Astrocyte (in vitro differentiated cells and primary cell): Measurements from ENCODE around the gene ACSL4. TPM values are rescaled to one million over a fixed set of nuclear protein-coding genes. Genes with fewer than 3 reads are reported as not detected.
A peak's percentile ranks its signal among the peaks of the same experiment; 100 is the strongest.
"Not testable (repeated sequence)": the region's sequence is repeated elsewhere in the genome, so short reads cannot be mapped to it uniquely, and the experiment has no call there.

Experiments
- DNase-seq: peaks from one replicate; pipeline ENCODE4 v3.0.0-alpha.2; 2010; ENCODE audit warnings: low read depth
- FAIRE-seq: peaks from 2 replicates; lab custom pipeline; 2011; peaks lifted over from hg19 to GRCh38; lab: Jason Lieb, UNC
- H2AFZ ChIP-seq: 2 replicates; pipeline ENCODE4 v1.6.0; 2012; ENCODE audit warnings: low read depth, low read length, inconsistent platforms
- H3K27ac ChIP-seq: 2 replicates; pipeline ENCODE4 v1.5.1; 2011; ENCODE audit warnings: low read depth, low read length, inconsistent platforms
- H3K27me3 ChIP-seq: 2 replicates; pipeline ENCODE4 v1.6.0; 2011; ENCODE audit warnings: low read length, inconsistent platforms; ENCODE audit not compliant: insufficient read depth
- H3K36me3 ChIP-seq: 2 replicates; pipeline ENCODE4 v1.5.1; 2011; ENCODE audit warnings: low read length, inconsistent platforms; ENCODE audit not compliant: insufficient read depth
- H3K4me1 ChIP-seq: 2 replicates; pipeline ENCODE4 v1.5.1; 2011; ENCODE audit warnings: low read length, inconsistent platforms; ENCODE audit not compliant: insufficient read depth
- H3K4me2 ChIP-seq: 2 replicates; pipeline ENCODE4 v1.6.0; 2012; ENCODE audit warnings: low read length, inconsistent platforms
- H3K4me3 ChIP-seq: 2 replicates; pipeline ENCODE4 v1.5.1; 2011; ENCODE audit warnings: low read depth, mild to moderate bottlenecking, low read length, inconsistent platforms; ENCODE audit not compliant: insufficient read depth
- H3K79me2 ChIP-seq: 2 replicates; pipeline ENCODE4 v1.6.0; 2012; ENCODE audit warnings: mild to moderate bottlenecking, low read length, inconsistent platforms; ENCODE audit not compliant: insufficient read depth
- H3K9ac ChIP-seq: 2 replicates; pipeline ENCODE4 v1.6.0; 2012; ENCODE audit warnings: mild to moderate bottlenecking, low read length, inconsistent platforms
- H3K9me3 ChIP-seq: 2 replicates; pipeline ENCODE4 v1.5.1; 2012; ENCODE audit warnings: low read depth, mild to moderate bottlenecking, low read length, inconsistent platforms; ENCODE audit not compliant: insufficient read depth
- H4K20me1 ChIP-seq: 2 replicates; pipeline ENCODE4 v1.6.0; 2012; ENCODE audit warnings: low read length, inconsistent platforms; ENCODE audit not compliant: insufficient read depth
- H3K27ac Mint-ChIP-seq: one replicate; pipeline ENCODE4 v1.8.0; 2021; ENCODE audit warnings: mild to moderate bottlenecking, mixed read lengths; ENCODE audit not compliant: unreplicated experiment
- H3K27me3 Mint-ChIP-seq: one replicate; pipeline ENCODE4 v1.8.0; 2021; ENCODE audit warnings: low read depth, mixed read lengths; ENCODE audit not compliant: unreplicated experiment
- H3K36me3 Mint-ChIP-seq: one replicate; pipeline ENCODE4 v1.8.0; 2021; ENCODE audit warnings: low read depth, mixed read lengths; ENCODE audit not compliant: unreplicated experiment
- H3K4me1 Mint-ChIP-seq: one replicate; pipeline ENCODE4 v1.8.0; 2021; ENCODE audit warnings: low read depth, mixed read lengths; ENCODE audit not compliant: unreplicated experiment
- H3K4me3 Mint-ChIP-seq: one replicate; pipeline ENCODE4 v1.8.0; 2021; ENCODE audit warnings: mild to moderate bottlenecking, moderate library complexity, mixed read lengths; ENCODE audit not compliant: unreplicated experiment
- H3K9me3 Mint-ChIP-seq: one replicate; pipeline ENCODE4 v1.8.0; 2021; ENCODE audit warnings: mild to moderate bottlenecking, mixed read lengths; ENCODE audit not compliant: unreplicated experiment
- CTCF ChIP-seq: IDR thresholded peaks from 2 replicates; pipeline ENCODE4 v1.5.1; 2011; ENCODE audit warnings: low read depth, mild to moderate bottlenecking, inconsistent platforms, low read length, moderate library complexity; ENCODE audit not compliant: insufficient read depth
- EZH2 ChIP-seq: IDR thresholded peaks from 2 replicates; pipeline ENCODE4 v1.6.1; 2012; ENCODE audit warnings: mild to moderate bottlenecking, low read length, inconsistent platforms; ENCODE audit not compliant: insufficient read depth
- total RNA-seq: library from RNA; stranded (reverse); gene quantifications from 2 replicates; pipeline ENCODE4 v1.2.1, GENCODE V29; 2021

ACSL4 gene
- total RNA-seq, 1 donor from 2014 or later = 99.4 TPM

GRCh38 chrX:109679820-109680219 lies 53.2 kb downstream of the ACSL4 start:
- no peaks in the 10 kb centered on the region for H3K36me3 Mint-ChIP-seq
- Histone ChIP-seq H3K9me3 (no peaks in the 10 kb centered on the region), H4K20me1 (peaks cover 28% of the 10 kb centered on the region), H3K9ac (no peak overlapping the region), H3K4me3 (no peak overlapping the region), H3K4me1 (peaks cover 4% of the 10 kb centered on the region), H3K4me2 (no peak overlapping the region), H2AFZ (no peak overlapping the region), H3K27ac (no peak overlapping the region), H3K36me3 (peaks cover 34% of the 10 kb centered on the region), H3K79me2 (peaks cover 39% of the 10 kb centered on the region), H3K27me3 (no peaks in the 10 kb centered on the region)
- H3K9me3 Mint-ChIP-seq = no peaks in the 10 kb centered on the region
- no peak for DNase-seq
- H3K27ac Mint-ChIP-seq = no peak overlapping the region
- TF ChIP-seq CTCF (no peak), EZH2 (no peak)
- H3K4me3 Mint-ChIP-seq = no peak overlapping the region
- no peak for FAIRE-seq
- no peaks in the 10 kb centered on the region for H3K27me3 Mint-ChIP-seq
- peaks cover 4% of the 10 kb centered on the region for H3K4me1 Mint-ChIP-seq

GRCh38 chrX:109672239-109672638 lies 60.8 kb downstream of the ACSL4 start:
- peak; percentile 15 for DNase-seq
- H3K4me3 Mint-ChIP-seq = no peak overlapping the region
- no peaks in the 10 kb centered on the region for H3K4me1 Mint-ChIP-seq
- H3K36me3 Mint-ChIP-seq = peaks cover 2% of the 10 kb centered on the region
- no peak for TF ChIP-seq CTCF
- no peak for TF ChIP-seq EZH2
- H3K36me3 ChIP-seq = peaks cover 19% of the 10 kb centered on the region
- no peaks in the 10 kb centered on the region for H3K9me3 Mint-ChIP-seq
- H3K9me3 ChIP-seq = no peaks in the 10 kb centered on the region
- H3K9ac ChIP-seq = no peak overlapping the region
- peak; percentile 71 for FAIRE-seq
- no peaks in the 10 kb centered on the region for H3K27me3 ChIP-seq
- H4K20me1 ChIP-seq = peaks cover 7% of the 10 kb centered on the region
- H3K4me3 ChIP-seq = no peak overlapping the region
- no peak overlapping the region for H3K4me2 ChIP-seq
- no peaks in the 10 kb centered on the region for H3K4me1 ChIP-seq
- no peak overlapping the region for H3K27ac Mint-ChIP-seq
- no peaks in the 10 kb centered on the region for H3K27me3 Mint-ChIP-seq
- no peak overlapping the region for H2AFZ ChIP-seq
- no peaks in the 10 kb centered on the region for H3K79me2 ChIP-seq
- H3K27ac ChIP-seq = no peak overlapping the region

- not testable (repeated sequence) for H3K27me3 ChIP-seq, H3K79me2 ChIP-seq, H3K27me3 Mint-ChIP-seq, FAIRE-seq, H3K4me3 ChIP-seq, H4K20me1 ChIP-seq, H3K36me3 Mint-ChIP-seq, H3K4me2 ChIP-seq, DNase-seq, H3K27ac ChIP-seq, H3K27ac Mint-ChIP-seq, H3K9me3 ChIP-seq, H3K4me1 Mint-ChIP-seq, H3K9me3 Mint-ChIP-seq, H2AFZ ChIP-seq, H3K9ac ChIP-seq, H3K4me3 Mint-ChIP-seq, H3K4me1 ChIP-seq
- H3K36me3 ChIP-seq = peaks cover 22% of the 10 kb centered on the region
Observed at GRCh38 chrX:109671170-109671569, 61.9 kb downstream of the ACSL4 start.
